Lower leg skin (tissue), 3 donors: ENCODE measurements around the gene SPEM3.

Source experiments
- POLR2A ChIP-seq, 2 donors: fragments of 450-650 bp; IDR thresholded peaks; one replicate each; pipeline ENCODE4 v1.6.1; 2016 to 2017; ENCODE audit warnings: antibody characterized with exemption in 2 of 2, mild to moderate bottlenecking in 1 of 2, moderate library complexity in 1 of 2
- TF ChIP-seq, protein P1 (sequence below), 3 donors: fragments of 450-650 bp; IDR thresholded peaks; one replicate each; pipeline ENCODE4 v1.5.1; 2016; ENCODE audit warnings: antibody characterized with exemption in 3 of 3, mild to moderate bottlenecking in 3 of 3, moderate library complexity in 2 of 3

DNA sequence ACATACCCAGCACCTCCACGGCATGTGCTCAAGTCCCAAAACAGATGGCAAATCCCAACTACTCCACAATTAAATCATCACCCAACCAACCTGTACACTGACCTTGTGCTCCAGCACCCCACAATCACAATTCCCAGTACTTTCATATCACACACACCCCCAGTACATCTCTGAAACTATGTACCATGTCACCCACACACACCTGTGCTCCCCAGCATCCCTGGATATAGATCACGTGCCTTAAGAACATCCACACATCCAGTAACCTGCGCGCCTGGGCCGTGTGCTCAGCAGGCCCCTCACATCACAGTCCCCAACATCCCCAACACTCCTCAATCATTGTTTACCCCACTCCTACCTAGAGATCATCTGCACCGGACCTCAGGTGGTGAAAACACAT, 18.9 kb upstream of the SPEM3 start:
- TF ChIP-seq, protein P1, sequence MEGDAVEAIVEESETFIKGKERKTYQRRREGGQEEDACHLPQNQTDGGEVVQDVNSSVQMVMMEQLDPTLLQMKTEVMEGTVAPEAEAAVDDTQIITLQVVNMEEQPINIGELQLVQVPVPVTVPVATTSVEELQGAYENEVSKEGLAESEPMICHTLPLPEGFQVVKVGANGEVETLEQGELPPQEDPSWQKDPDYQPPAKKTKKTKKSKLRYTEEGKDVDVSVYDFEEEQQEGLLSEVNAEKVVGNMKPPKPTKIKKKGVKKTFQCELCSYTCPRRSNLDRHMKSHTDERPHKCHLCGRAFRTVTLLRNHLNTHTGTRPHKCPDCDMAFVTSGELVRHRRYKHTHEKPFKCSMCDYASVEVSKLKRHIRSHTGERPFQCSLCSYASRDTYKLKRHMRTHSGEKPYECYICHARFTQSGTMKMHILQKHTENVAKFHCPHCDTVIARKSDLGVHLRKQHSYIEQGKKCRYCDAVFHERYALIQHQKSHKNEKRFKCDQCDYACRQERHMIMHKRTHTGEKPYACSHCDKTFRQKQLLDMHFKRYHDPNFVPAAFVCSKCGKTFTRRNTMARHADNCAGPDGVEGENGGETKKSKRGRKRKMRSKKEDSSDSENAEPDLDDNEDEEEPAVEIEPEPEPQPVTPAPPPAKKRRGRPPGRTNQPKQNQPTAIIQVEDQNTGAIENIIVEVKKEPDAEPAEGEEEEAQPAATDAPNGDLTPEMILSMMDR (IDR thresholded peaks at IDR 0.05) = no peak
- TF ChIP-seq POLR2A (IDR thresholded peaks at IDR 0.05) = no peak
